SK-N-MC (cell line): ENCODE results near the gene CHPF2.

Source experiments
- EZH2 ChIP-seq: fragments of 200-600 bp; sonication (generic); IDR thresholded peaks from one replicate; pipeline ENCODE4 v1.6.1; 2017; ENCODE audit warnings: antibody characterized with exemption
- FOXP2 ChIP-seq: optimal IDR thresholded peaks from 2 replicates; pipeline ENCODE3; 2011; ENCODE audit warnings: mild to moderate bottlenecking, moderate library complexity; ENCODE audit not compliant: insufficient read depth; ENCODE audit errors: extremely low read length, control extremely low read depth
- POLR2AphosphoS5 ChIP-seq: IDR thresholded peaks from 2 replicates; pipeline ENCODE4 v1.6.1; 2012; ENCODE audit warnings: mild to moderate bottlenecking, low read depth, low read length, borderline replicate concordance

DNA sequence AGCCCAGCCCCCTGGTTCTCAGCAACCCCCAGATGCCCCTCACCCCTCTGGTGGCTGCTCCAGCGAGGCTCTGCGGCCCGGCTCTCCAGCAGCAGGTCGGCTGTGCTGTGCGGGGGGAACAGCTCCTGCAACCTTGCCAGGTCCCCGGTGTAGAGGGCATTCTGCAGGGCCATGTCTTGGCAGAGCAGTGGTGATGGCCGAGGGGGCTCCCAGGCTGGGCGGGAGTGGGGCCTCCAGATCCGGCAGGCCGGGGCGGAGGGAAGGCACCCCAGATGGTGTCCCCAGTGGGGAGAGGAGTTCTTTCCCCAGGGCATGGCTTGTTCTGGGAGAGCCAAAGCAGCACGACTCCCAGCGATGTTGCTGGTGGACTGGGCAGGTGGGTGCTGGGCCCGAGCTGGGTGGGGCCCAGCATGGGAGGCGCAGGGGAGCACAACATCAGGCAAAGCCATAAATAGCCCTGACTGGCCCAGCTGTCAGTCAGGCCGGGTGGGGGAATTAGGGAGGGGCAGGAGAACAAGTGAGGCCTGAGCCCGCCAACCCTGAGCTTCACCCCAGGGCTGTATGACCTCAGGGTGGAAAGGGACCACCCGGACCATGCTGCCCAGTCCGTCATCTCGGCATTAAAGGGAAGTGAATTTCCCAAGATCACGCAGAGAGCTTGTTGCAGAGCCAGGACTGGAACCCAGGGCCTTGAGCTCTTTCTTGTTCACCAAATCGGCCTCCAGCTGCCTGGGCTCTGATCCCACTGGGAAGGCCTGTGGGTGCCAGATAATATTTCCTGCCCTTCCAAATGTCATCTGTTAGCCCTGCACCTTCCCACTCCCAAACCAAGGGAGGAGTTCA lies 44.7 kb upstream of the CHPF2 start:
- TF ChIP-seq EZH2 (no peak), POLR2AphosphoS5 (no peak), FOXP2 (no peak)
